ENCODE results near the gene MEGF11.

GRCh38 chr15:66004618-66005262 is 248.8 kb downstream of the MEGF11 start:
- TF ChIP-seq CTCF (conservative IDR thresholded peaks at IDR 0.05 in 1 of 2, IDR thresholded peaks at IDR 0.05 in 1 of 2; ENCODE audit: low read depth in 1 of 2, low read length in 2 of 2) = no peak
- TF ChIP-seq EZH2 (IDR thresholded peaks at IDR 0.05; ENCODE audit: low read length, missing control alignments) = no peak
